Measurements from ENCODE around the gene CSMD2. TPM values are rescaled to one million over a fixed set of nuclear protein-coding genes. Genes with fewer than 3 reads are reported as not detected.

Gene CSMD2
- total RNA-seq, 2 experiments from 2014 or later, result not detected

GRCh38 chr1:33719771-33720670 lies 445.0 kb downstream of the CSMD2 start:
- ChIA-PET POLR2A (no interaction called here), CTCF (no interaction called here)
- DNase-seq, result no peak
- H3K9me3 Mint-ChIP-seq, result no peaks in the 10 kb centered on the region
- no peak overlapping the region for H3K27ac Mint-ChIP-seq
- no peak overlapping the region for H3K4me3 Mint-ChIP-seq
- H3K27me3 Mint-ChIP-seq, result peaks cover 3% of the 10 kb centered on the region
- H3K4me1 Mint-ChIP-seq, result no peaks in the 10 kb centered on the region
- H3K36me3 Mint-ChIP-seq (ENCODE audit: low read depth), result no peaks in the 10 kb centered on the region

- H3K4me1 Mint-ChIP-seq, result no peaks in the 10 kb centered on the region
- POLR2A ChIA-PET, result no interaction called here
- no peak overlapping the region for H3K4me3 Mint-ChIP-seq
Measured at GRCh38 chr1:33719326-33719725, 445.7 kb downstream of the CSMD2 start.

GRCh38 chr1:33718186-33718585 lies 446.8 kb downstream of the CSMD2 start:
- DNase-seq, result no peak
- no peaks in the 10 kb centered on the region for H3K36me3 Mint-ChIP-seq (ENCODE audit: low read depth)
- H3K27ac Mint-ChIP-seq, result no peak overlapping the region
- H3K9me3 Mint-ChIP-seq, result no peaks in the 10 kb centered on the region
- ChIA-PET POLR2A (no interaction called here), CTCF (no interaction called here)
- H3K27me3 Mint-ChIP-seq, result peaks cover 3% of the 10 kb centered on the region
- H3K4me3 Mint-ChIP-seq, result no peak overlapping the region
- H3K4me1 Mint-ChIP-seq, result no peaks in the 10 kb centered on the region

More at GRCh38 chr1:33719326-33719725, 445.7 kb downstream of the CSMD2 start:
- Mint-ChIP-seq H3K9me3 (no peaks in the 10 kb centered on the region), H3K36me3 (ENCODE audit: low read depth) (no peaks in the 10 kb centered on the region), H3K27me3 (peaks cover 3% of the 10 kb centered on the region), H3K27ac (no peak overlapping the region)
- no peak for DNase-seq
- CTCF ChIA-PET, result no interaction called here

- peaks cover 3% of the 10 kb centered on the region for H3K27me3 Mint-ChIP-seq
- no peak overlapping the region for H3K4me3 Mint-ChIP-seq
- no peaks in the 10 kb centered on the region for H3K4me1 Mint-ChIP-seq
- H3K36me3 Mint-ChIP-seq (ENCODE audit: low read depth), result no peaks in the 10 kb centered on the region
- no peak overlapping the region for H3K27ac Mint-ChIP-seq
- H3K9me3 Mint-ChIP-seq, result no peaks in the 10 kb centered on the region
- no peak for DNase-seq
- POLR2A ChIA-PET, result no interaction called here
- CTCF ChIA-PET, result no interaction called here
Measured at GRCh38 chr1:33716976-33717688, 447.9 kb downstream of the CSMD2 start.

GRCh38 chr1:33715195-33715811 lies 449.7 kb downstream of the CSMD2 start:
- CTCF ChIA-PET, result no interaction called here
- no peak overlapping the region for H3K4me3 Mint-ChIP-seq

GRCh38 chr1:33714421-33714820 lies 450.6 kb downstream of the CSMD2 start:
- no peak overlapping the region for H3K27ac Mint-ChIP-seq
- no peak overlapping the region for H3K4me3 Mint-ChIP-seq
- no peaks in the 10 kb centered on the region for H3K36me3 Mint-ChIP-seq (ENCODE audit: low read depth)
- no peaks in the 10 kb centered on the region for H3K27me3 Mint-ChIP-seq
- ChIA-PET CTCF (no interaction called here), POLR2A (no interaction called here)
- H3K4me1 Mint-ChIP-seq, result no peaks in the 10 kb centered on the region
- no peak for DNase-seq
- no peaks in the 10 kb centered on the region for H3K9me3 Mint-ChIP-seq

More at GRCh38 chr1:33715195-33715811, 449.7 kb downstream of the CSMD2 start:
- H3K9me3 Mint-ChIP-seq, result no peaks in the 10 kb centered on the region
- DNase-seq, result no peak
- no peaks in the 10 kb centered on the region for H3K36me3 Mint-ChIP-seq (ENCODE audit: low read depth)
- H3K4me1 Mint-ChIP-seq, result no peaks in the 10 kb centered on the region
- POLR2A ChIA-PET, result no interaction called here
- H3K27me3 Mint-ChIP-seq, result peaks cover 2% of the 10 kb centered on the region
- H3K27ac Mint-ChIP-seq, result no peak overlapping the region

GRCh38 chr1:33713058-33713877 lies 451.8 kb downstream of the CSMD2 start:
- no peak overlapping the region for H3K27ac Mint-ChIP-seq
- H3K4me1 Mint-ChIP-seq, result no peaks in the 10 kb centered on the region
- no peaks in the 10 kb centered on the region for H3K27me3 Mint-ChIP-seq
- no peak overlapping the region for H3K4me3 Mint-ChIP-seq
- POLR2A ChIA-PET, result no interaction called here
- no peak for DNase-seq
- CTCF ChIA-PET, result no interaction called here
- H3K9me3 Mint-ChIP-seq, result no peaks in the 10 kb centered on the region
- H3K36me3 Mint-ChIP-seq (ENCODE audit: low read depth), result no peaks in the 10 kb centered on the region

GRCh38 chr1:33712186-33712585 lies 452.8 kb downstream of the CSMD2 start:
- Mint-ChIP-seq H3K27me3 (no peaks in the 10 kb centered on the region), H3K9me3 (no peaks in the 10 kb centered on the region), H3K36me3 (ENCODE audit: low read depth) (no peaks in the 10 kb centered on the region), H3K4me3 (no peak overlapping the region), H3K27ac (no peak overlapping the region), H3K4me1 (no peaks in the 10 kb centered on the region)
- ChIA-PET CTCF (no interaction called here), POLR2A (no interaction called here)
- DNase-seq, result no peak

- CTCF ChIA-PET, result no interaction called here
- Mint-ChIP-seq H3K27ac (no peak overlapping the region), H3K9me3 (no peaks in the 10 kb centered on the region), H3K27me3 (no peaks in the 10 kb centered on the region), H3K4me3 (no peak overlapping the region), H3K36me3 (ENCODE audit: low read depth) (no peaks in the 10 kb centered on the region), H3K4me1 (no peaks in the 10 kb centered on the region)
- no peak for DNase-seq
- POLR2A ChIA-PET, result no interaction called here
Measured at GRCh38 chr1:33711511-33711910, 453.5 kb downstream of the CSMD2 start.

- Mint-ChIP-seq H3K9me3 (no peaks in the 10 kb centered on the region), H3K36me3 (ENCODE audit: low read depth) (no peaks in the 10 kb centered on the region), H3K27ac (no peak overlapping the region), H3K27me3 (no peaks in the 10 kb centered on the region), H3K4me1 (no peaks in the 10 kb centered on the region), H3K4me3 (no peak overlapping the region)
- ChIA-PET CTCF (interaction anchor here (0.5 kb wide), 1 partner anchor 33 kb away, joined by 3 read pairs; no protein-coding TSS in a partner anchor), POLR2A (no interaction called here)
- DNase-seq, result no peak
Measured at GRCh38 chr1:33710967-33711366, 454.1 kb downstream of the CSMD2 start.

GRCh38 chr1:33709783-33710718 lies 455.0 kb downstream of the CSMD2 start:
- ChIA-PET CTCF (no interaction called here), POLR2A (no interaction called here)
- Mint-ChIP-seq H3K9me3 (no peaks in the 10 kb centered on the region), H3K36me3 (ENCODE audit: low read depth) (no peaks in the 10 kb centered on the region), H3K4me3 (no peak overlapping the region), H3K27ac (no peak overlapping the region), H3K27me3 (no peaks in the 10 kb centered on the region), H3K4me1 (no peaks in the 10 kb centered on the region)
- no peak for DNase-seq

- POLR2A ChIA-PET, result no interaction called here
- H3K9me3 Mint-ChIP-seq, result no peaks in the 10 kb centered on the region
- DNase-seq, result no peak
- H3K4me1 Mint-ChIP-seq, result no peaks in the 10 kb centered on the region
- CTCF ChIA-PET, result no interaction called here
- H3K27me3 Mint-ChIP-seq, result peaks cover 2% of the 10 kb centered on the region
- H3K27ac Mint-ChIP-seq, result no peak overlapping the region
- no peaks in the 10 kb centered on the region for H3K36me3 Mint-ChIP-seq (ENCODE audit: low read depth)
- no peak overlapping the region for H3K4me3 Mint-ChIP-seq
Measured at GRCh38 chr1:33709174-33709782, 455.8 kb downstream of the CSMD2 start.
